ENCODE measurements around the gene SH3BGR. TPM values are rescaled to one million over a fixed set of nuclear protein-coding genes. Genes with fewer than 3 reads are reported as not detected.

SH3BGR gene
- total RNA-seq, 1 donor from 2014 or later, result 2.2 TPM

- no peak for TF ChIP-seq CTCF (IDR thresholded peaks at IDR 0.05; ENCODE audit: unreplicated experiment)
- Mint-ChIP-seq H3K4me3 (ENCODE audit: low read depth) (no peak overlapping the region), H3K36me3 (ENCODE audit: insufficient read depth) (no peaks in the 10 kb centered on the region), H3K4me1 (ENCODE audit: low read depth) (peaks cover 6% of the 10 kb centered on the region), H3K27me3 (no peaks in the 10 kb centered on the region), H3K27ac (no peak overlapping the region), H3K9me3 (ENCODE audit: low read depth) (no peaks in the 10 kb centered on the region)
- DNase-seq (ENCODE audit: low spot score, unreplicated experiment), result no peak
These were observed 21.8 kb upstream of the SH3BGR start for GRCh38 chr21:39430016-39430415.

DNA sequence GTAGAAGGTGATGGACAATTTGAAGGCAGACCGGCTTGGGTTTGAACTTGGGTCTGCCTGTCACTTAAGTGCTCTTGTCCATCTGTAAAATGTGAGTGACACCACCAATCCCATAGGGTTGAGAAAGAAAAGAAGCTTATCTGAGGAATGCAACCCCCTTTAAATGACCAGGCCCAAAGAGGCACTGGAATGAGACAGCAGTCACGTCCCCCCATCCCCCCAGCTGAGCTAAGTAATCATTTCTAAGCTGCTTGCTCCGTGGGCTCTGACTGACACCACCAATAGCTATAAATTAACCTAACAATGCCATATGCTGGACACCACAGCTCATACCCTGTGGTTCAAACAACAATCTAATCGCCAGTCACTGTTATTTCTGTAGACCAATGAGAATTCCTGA is 21.3 kb upstream of the SH3BGR start:
- peaks cover 6% of the 10 kb centered on the region for H3K4me1 Mint-ChIP-seq (ENCODE audit: low read depth)
- H3K9me3 Mint-ChIP-seq (ENCODE audit: low read depth), result no peaks in the 10 kb centered on the region
- no peak overlapping the region for H3K4me3 Mint-ChIP-seq (ENCODE audit: low read depth)
- TF ChIP-seq CTCF (IDR thresholded peaks at IDR 0.05; ENCODE audit: unreplicated experiment), result no peak
- H3K36me3 Mint-ChIP-seq (ENCODE audit: insufficient read depth), result no peaks in the 10 kb centered on the region
- no peak overlapping the region for H3K27ac Mint-ChIP-seq
- H3K27me3 Mint-ChIP-seq, result no peaks in the 10 kb centered on the region
- no peak for DNase-seq (ENCODE audit: low spot score, unreplicated experiment)

GRCh38 chr21:39430954-39431353 is 20.8 kb upstream of the SH3BGR start:
- no peak for TF ChIP-seq CTCF (IDR thresholded peaks at IDR 0.05; ENCODE audit: unreplicated experiment)
- DNase-seq (ENCODE audit: low spot score, unreplicated experiment), result no peak
- Mint-ChIP-seq H3K27ac (peak overlapping the region; percentile 46), H3K27me3 (no peaks in the 10 kb centered on the region), H3K4me1 (ENCODE audit: low read depth) (peaks cover 6% of the 10 kb centered on the region), H3K36me3 (ENCODE audit: insufficient read depth) (no peaks in the 10 kb centered on the region), H3K4me3 (ENCODE audit: low read depth) (no peak overlapping the region), H3K9me3 (ENCODE audit: low read depth) (no peaks in the 10 kb centered on the region)

DNA sequence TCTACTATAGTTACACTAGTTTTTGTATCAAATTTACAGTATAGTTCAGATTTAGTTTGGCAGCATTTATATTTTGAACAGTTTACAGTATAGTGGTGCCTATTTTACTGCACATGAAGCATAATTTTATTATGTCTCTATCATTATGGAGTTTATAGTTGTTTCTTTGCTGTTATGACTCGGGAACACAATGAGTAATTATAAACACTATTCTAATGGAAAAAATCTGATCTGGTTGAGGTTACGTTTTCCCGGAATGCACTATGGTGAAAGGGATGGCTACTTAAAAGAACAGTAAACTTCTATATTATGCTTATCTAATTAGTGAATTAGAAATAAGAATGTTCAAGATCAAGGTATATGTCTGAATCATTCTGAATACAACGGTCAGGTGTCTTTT is 16.8 kb upstream of the SH3BGR start:
- Mint-ChIP-seq H3K4me1 (ENCODE audit: low read depth) (peaks cover 10% of the 10 kb centered on the region), H3K27ac (no peak overlapping the region), H3K36me3 (ENCODE audit: insufficient read depth) (no peaks in the 10 kb centered on the region), H3K9me3 (ENCODE audit: low read depth) (no peaks in the 10 kb centered on the region), H3K4me3 (ENCODE audit: low read depth) (no peak overlapping the region), H3K27me3 (no peaks in the 10 kb centered on the region)
- DNase-seq (ENCODE audit: low spot score, unreplicated experiment), result no peak
- TF ChIP-seq CTCF (IDR thresholded peaks at IDR 0.05; ENCODE audit: unreplicated experiment), result no peak

GRCh38 chr21:39439232-39439631 is 12.5 kb upstream of the SH3BGR start:
- no peak for TF ChIP-seq CTCF (IDR thresholded peaks at IDR 0.05; ENCODE audit: unreplicated experiment)
- H3K9me3 Mint-ChIP-seq (ENCODE audit: low read depth), result no peaks in the 10 kb centered on the region
- no peak overlapping the region for H3K4me3 Mint-ChIP-seq (ENCODE audit: low read depth)
- no peak overlapping the region for H3K27ac Mint-ChIP-seq
- no peaks in the 10 kb centered on the region for H3K27me3 Mint-ChIP-seq
- H3K36me3 Mint-ChIP-seq (ENCODE audit: insufficient read depth), result no peaks in the 10 kb centered on the region
- no peak for DNase-seq (ENCODE audit: low spot score, unreplicated experiment)
- H3K4me1 Mint-ChIP-seq (ENCODE audit: low read depth), result peaks cover 3% of the 10 kb centered on the region

Measured in progenitor cell of endocrine pancreas (in vitro differentiated cells).